ENCODE results near the gene CYP26B1. TPM values are rescaled to one million over a fixed set of nuclear protein-coding genes. Genes with fewer than 3 reads are reported as not detected.

CYP26B1 gene
- total and polyA plus RNA-seq, 8 donors, result 3.1 to 7.6 (median 4.9) TPM

DNA sequence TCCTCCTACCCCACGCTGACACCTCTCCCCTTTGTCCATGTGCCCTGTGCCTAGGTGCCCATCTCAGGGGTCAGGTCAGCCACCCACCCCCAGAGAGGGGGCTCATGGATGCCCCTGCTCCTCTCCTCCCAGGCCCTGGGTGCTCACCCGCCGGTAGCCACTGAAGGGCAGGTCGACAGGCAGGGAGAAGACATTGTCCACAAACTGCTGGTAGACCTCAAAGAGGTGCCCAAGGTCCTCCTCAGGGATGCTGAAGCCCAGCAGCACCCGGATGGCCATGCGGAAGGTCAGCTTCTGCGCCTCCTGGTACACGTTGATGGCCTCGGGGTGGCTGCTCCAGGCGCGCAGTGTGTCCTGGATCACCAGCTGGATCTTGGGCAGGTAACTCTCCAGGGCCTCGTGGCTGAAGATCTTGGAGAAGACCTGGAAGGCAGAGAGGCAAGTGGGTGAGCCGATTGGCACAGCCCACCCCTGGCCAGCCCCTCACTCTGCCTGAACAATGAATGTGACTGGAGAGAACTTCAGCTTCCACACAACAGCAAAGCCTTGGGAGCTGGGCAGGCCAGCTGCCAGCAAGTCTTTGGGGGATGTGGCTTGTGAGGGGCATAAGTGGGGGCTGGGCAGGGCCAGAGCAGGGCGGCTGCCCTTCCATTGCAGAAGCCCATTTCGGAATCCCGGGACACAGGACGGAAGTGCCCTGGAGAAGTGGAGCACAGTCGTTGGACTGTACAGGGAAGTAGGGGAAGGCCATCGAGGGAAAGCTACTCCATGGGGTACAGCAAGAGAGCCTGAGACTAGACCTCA, 12.5 kb downstream of the CYP26B1 start:
- intact Hi-C loops (cut with DNase I), result no loop called here
- ATAC-seq (no peak), DNase-seq (peak in 2 of 4 donors; percentile 29 to 49)
- Histone ChIP-seq H3K9me3 (no peaks in the 10 kb centered on the region), H3K4me1 (peaks cover 0 to 4% of the 10 kb centered on the region in 2 donors), H3K27me3 (peaks cover 0 to 16% of the 10 kb centered on the region in 2 donors), H3K27ac (no peak overlapping the region), H3K36me3 (no peaks in the 10 kb centered on the region), H3K4me3 (no peak overlapping the region)
- TF ChIP-seq, protein P1, sequence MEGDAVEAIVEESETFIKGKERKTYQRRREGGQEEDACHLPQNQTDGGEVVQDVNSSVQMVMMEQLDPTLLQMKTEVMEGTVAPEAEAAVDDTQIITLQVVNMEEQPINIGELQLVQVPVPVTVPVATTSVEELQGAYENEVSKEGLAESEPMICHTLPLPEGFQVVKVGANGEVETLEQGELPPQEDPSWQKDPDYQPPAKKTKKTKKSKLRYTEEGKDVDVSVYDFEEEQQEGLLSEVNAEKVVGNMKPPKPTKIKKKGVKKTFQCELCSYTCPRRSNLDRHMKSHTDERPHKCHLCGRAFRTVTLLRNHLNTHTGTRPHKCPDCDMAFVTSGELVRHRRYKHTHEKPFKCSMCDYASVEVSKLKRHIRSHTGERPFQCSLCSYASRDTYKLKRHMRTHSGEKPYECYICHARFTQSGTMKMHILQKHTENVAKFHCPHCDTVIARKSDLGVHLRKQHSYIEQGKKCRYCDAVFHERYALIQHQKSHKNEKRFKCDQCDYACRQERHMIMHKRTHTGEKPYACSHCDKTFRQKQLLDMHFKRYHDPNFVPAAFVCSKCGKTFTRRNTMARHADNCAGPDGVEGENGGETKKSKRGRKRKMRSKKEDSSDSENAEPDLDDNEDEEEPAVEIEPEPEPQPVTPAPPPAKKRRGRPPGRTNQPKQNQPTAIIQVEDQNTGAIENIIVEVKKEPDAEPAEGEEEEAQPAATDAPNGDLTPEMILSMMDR (IDR thresholded peaks at IDR 0.05), result no peak

DNA sequence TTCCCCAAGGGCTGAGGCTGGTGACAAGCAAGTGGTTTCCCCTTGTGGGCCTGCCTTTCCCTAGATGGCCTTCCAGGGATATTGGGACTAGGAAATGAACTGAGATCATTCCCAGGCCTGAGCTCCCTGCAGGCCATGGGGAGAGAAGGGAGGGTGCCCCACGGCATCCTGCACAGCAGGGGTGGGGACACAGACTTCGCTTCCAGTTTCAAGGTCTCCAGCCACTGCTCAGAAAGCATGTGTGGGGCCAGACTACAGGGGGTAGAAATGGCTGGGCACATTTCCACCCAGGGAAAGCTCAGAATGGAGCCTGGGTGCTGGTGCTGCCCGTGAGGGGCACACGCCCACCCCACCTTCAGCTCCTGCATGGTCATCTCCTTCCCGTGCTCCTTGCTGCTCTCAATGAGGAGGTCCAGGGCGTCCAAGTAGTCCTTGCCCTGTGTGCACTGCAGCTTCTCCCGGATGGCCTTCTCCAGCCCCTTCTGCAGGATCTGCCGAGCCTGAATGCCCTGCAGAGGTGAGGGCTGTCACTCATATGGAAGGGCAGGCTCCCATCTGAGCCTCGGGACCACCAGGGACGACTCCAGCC, 13.2 kb downstream of the CYP26B1 start:
- H3K4me3 ChIP-seq, result no peak overlapping the region
- TF ChIP-seq, protein P1 (IDR thresholded peaks at IDR 0.05), result no peak
- intact Hi-C loops (cut with DNase I), result no loop called here

DNA sequence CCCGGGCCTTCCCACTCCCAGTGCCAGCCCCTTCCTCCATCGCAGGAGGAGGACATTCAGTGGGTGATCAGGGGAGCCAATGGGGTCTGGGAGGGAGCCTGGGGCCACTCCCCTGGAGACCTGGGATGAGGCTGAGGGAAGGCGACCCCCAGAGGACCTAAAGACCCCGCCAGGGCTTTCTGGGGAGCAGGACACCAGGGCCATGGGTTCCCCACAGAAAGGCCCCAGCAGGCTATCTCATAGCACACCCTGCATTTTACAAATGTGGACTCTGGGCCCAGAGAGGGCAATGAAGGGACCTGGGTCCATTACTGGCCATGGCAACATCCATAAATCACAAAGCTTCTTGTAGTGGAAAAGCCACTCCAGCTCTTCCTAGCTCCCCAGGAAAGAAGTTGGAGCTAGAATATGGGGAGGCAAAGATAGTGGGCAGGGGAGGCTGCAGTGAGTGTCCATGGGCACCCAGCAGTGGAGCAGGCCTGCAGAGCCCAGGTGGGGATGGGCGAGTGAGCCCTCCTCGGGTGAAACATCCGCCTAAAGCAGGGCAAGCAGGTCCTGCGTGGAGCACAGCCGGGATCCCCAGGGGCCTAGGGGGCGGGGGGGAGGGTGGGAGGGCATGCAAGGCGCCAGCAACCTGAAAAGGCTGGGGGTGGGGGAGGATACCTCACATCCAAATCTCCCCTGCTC, 13.8 kb downstream of the CYP26B1 start:
- intact Hi-C loops (cut with DNase I), result no loop called here
- Histone ChIP-seq H3K36me3 (no peaks in the 10 kb centered on the region), H3K27ac (no peak overlapping the region), H3K4me3 (no peak overlapping the region), H3K4me1 (peaks cover 0 to 4% of the 10 kb centered on the region in 2 donors), H3K9me3 (no peaks in the 10 kb centered on the region), H3K27me3 (peaks cover 0 to 16% of the 10 kb centered on the region in 2 donors)
- ATAC-seq (no peak), DNase-seq (peak in 1 of 4 donors; percentile 51)
- TF ChIP-seq, protein P1 (IDR thresholded peaks at IDR 0.05), result no peak

More for the DNA sequence above, 13.2 kb downstream of the CYP26B1 start:
- peaks cover 0 to 4% of the 10 kb centered on the region in 2 donors for H3K4me1 ChIP-seq
- no peaks in the 10 kb centered on the region for H3K36me3 ChIP-seq
- DNase-seq (peak in 1 of 4 donors; percentile 17), ATAC-seq (no peak)
- H3K9me3 ChIP-seq, result no peaks in the 10 kb centered on the region
- no peak overlapping the region for H3K27ac ChIP-seq
- H3K27me3 ChIP-seq, result peaks cover 0 to 16% of the 10 kb centered on the region in 2 donors

DNA sequence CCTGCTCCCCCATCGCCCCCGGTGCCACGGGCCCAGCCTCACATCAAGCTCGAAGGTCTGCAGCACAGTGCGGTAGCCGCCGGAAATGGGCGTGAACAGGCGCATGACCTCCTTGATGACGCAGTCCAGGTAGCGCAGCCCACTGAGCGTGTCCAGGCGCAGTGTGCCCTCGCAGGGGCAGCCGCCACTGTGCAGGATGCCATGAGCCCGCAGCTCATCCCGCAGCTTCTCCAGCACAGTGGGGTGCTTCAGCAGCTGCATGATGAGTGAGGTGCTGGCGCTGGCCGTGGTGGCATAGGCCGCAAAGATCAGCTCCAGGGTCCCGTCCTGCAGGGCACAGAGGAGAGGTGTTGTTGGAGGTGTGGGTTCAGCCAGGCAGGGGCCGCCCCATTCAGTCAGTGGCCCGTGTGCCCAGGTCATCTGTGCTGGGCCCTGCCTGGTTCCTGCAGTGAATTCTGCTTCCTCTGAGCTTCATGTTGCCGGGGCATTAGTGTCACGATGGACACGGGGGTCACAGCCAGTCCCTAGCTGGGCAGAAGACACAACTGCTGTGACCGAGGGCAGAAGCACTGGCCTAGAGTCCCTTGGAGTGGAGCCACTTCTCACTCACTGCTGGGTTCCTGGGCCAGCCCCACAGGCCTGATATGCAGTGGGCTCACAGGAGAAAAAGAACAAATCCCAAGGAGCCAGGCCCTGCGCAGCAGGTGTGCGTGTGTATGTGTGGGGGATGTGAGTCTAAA, 14.5 kb downstream of the CYP26B1 start:
- Histone ChIP-seq H3K27ac (no peak overlapping the region), H3K36me3 (no peaks in the 10 kb centered on the region), H3K4me3 (no peak overlapping the region), H3K9me3 (no peaks in the 10 kb centered on the region), H3K27me3 (peaks cover 0 to 16% of the 10 kb centered on the region in 2 donors), H3K4me1 (peaks cover 0 to 4% of the 10 kb centered on the region in 2 donors)
- DNase-seq (peak in 2 of 4 donors; percentile 27 to 71), ATAC-seq (no peak)
- intact Hi-C loops (cut with DNase I), result no loop called here
- TF ChIP-seq, protein P1 (IDR thresholded peaks at IDR 0.05), result no peak
